Natural killer cell (primary cell): ENCODE measurements around the gene POGLUT2. TPM values are rescaled to one million over a fixed set of nuclear protein-coding genes. Genes with fewer than 3 reads are reported as not detected.

Experiments
- ATAC-seq, 3 donors: fragments of 150-1000 bp in 2 of 3; fragments of 200-7000 bp in 1 of 3; cut with Tn5 transposase; 1 replicate in 1 of 3; 2 replicates in 2 of 3; pipeline ENCODE4 v1.10.0; 2021; ENCODE audit warnings: mild to moderate bottlenecking in 2 of 3, moderate library complexity in 2 of 3
- DNase-seq, 2 donors: peaks; one replicate each; pipeline versions ENCODE4 v3.0.0 to v3.0.0-alpha.2; 2013 to 2021; ENCODE audit warnings: mixed read lengths in 1 of 2
- H3K27ac ChIP-seq: one replicate; pipeline ENCODE4 v1.5.1; 2013; ENCODE audit warnings: mild to moderate bottlenecking, low read length
- H3K27me3 ChIP-seq: one replicate; pipeline ENCODE4 v1.6.1; 2013; ENCODE audit warnings: low read length; ENCODE audit not compliant: control insufficient read depth, insufficient read depth
- H3K36me3 ChIP-seq: one replicate; pipeline ENCODE4 v1.6.1; 2013; ENCODE audit warnings: low read length; ENCODE audit not compliant: control insufficient read depth, insufficient read depth
- H3K4me1 ChIP-seq: one replicate; pipeline ENCODE4 v1.6.1; 2013; ENCODE audit warnings: low read length; ENCODE audit not compliant: control insufficient read depth, insufficient read depth
- H3K4me3 ChIP-seq: one replicate; pipeline ENCODE4 v1.5.1; 2013; ENCODE audit warnings: low read length
- H3K9me3 ChIP-seq: one replicate; pipeline ENCODE4 v1.6.1; 2013; ENCODE audit warnings: low read length; ENCODE audit not compliant: control insufficient read depth, insufficient read depth
- H3K27ac Mint-ChIP-seq, 2 donors: one replicate each; pipeline ENCODE4 v1.8.0; 2022; ENCODE audit warnings: mild to moderate bottlenecking in 2 of 2, mixed read lengths in 2 of 2, moderate library complexity in 1 of 2
- H3K27me3 Mint-ChIP-seq, 2 donors: one replicate each; pipeline ENCODE4 v1.8.0; 2022; ENCODE audit warnings: low read depth in 2 of 2, mixed read lengths in 2 of 2
- H3K36me3 Mint-ChIP-seq: one replicate; pipeline ENCODE4 v1.8.0; 2022; ENCODE audit warnings: mixed read lengths
- H3K4me1 Mint-ChIP-seq, 2 donors: one replicate each; pipeline ENCODE4 v1.8.0; 2022; ENCODE audit warnings: mixed read lengths in 2 of 2
- H3K4me3 Mint-ChIP-seq: one replicate; pipeline ENCODE4 v1.8.0; 2022; ENCODE audit warnings: mild to moderate bottlenecking, moderate library complexity, mixed read lengths
- H3K9me3 Mint-ChIP-seq, 2 donors: one replicate each; pipeline ENCODE4 v1.8.0; 2022; ENCODE audit warnings: mixed read lengths in 2 of 2
- CTCF ChIP-seq: fragments of 200-600 bp; IDR thresholded peaks from one replicate; pipeline ENCODE4 v1.8.0; 2022; ENCODE audit warnings: antibody characterized with exemption
- WGBS: methylation state at CpG from one replicate; pipeline ENCODE4 v1.1.7; 2013; ENCODE audit warnings: missing lambda C conversion rate; ENCODE audit not compliant: insufficient coverage; 5-methylcytosine and 5-hydroxymethylcytosine counted together
- intact Hi-C: fragments of 100-400 bp; cut with micrococcal nuclease; formaldehyde crosslinking; loops from one replicate; pipeline ENCODE4 v1.14.2; 2022
- total RNA-seq, 4 donors: library from RNA; stranded (reverse); fragments of 120-200 nt in 1 of 4; gene quantifications; one replicate each; pipeline versions ENCODE4 v1.2.3 to v1.2.4, GENCODE V29; 2013 to 2022

Gene POGLUT2
- total RNA-seq, 3 donors from 2014 or later (not counting 1 experiment from before 2014, with no cell fraction given), result 0.28 to 5.1 (median 0.53) TPM

DNA sequence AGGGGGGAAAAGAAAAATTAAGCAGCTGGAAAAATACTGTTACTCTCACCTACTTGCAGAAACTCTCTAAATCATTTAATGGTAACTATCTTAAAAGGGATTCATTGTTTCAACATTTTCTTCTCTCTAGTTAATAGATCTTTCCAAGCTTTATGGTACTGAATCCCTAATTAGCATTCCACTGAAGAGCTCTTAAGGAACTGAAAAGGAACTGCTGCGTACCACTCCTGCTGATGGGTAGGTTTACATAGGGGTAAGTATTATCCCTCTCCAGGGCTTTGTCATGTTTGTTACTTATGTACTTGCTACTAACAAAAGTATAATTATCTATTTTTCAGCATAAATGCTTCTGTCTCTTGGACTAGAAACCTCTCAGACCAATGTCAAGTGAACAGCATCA, 37.7 kb downstream of the POGLUT2 start:
- Mint-ChIP-seq H3K36me3 (no peaks in the 10 kb centered on the region), H3K27me3 (no peaks in the 10 kb centered on the region), H3K9me3 (no peaks in the 10 kb centered on the region), H3K4me3 (no peak overlapping the region), H3K4me1 (no peaks in the 10 kb centered on the region), H3K27ac (no peak overlapping the region)
- DNase-seq (no peak), ATAC-seq (no peak)
- no peaks in the 10 kb centered on the region for H3K27me3 ChIP-seq
- H3K27ac ChIP-seq, result no peak overlapping the region
- no CpG with 5 or more reads among the region's 1 CpG for WGBS
- H3K9me3 ChIP-seq, result no peaks in the 10 kb centered on the region
- intact Hi-C loops, result no loop called here
- H3K4me1 ChIP-seq, result no peaks in the 10 kb centered on the region
- H3K4me3 ChIP-seq, result no peak overlapping the region
- H3K36me3 ChIP-seq, result peaks cover 3% of the 10 kb centered on the region
- TF ChIP-seq CTCF, result no peak

DNA sequence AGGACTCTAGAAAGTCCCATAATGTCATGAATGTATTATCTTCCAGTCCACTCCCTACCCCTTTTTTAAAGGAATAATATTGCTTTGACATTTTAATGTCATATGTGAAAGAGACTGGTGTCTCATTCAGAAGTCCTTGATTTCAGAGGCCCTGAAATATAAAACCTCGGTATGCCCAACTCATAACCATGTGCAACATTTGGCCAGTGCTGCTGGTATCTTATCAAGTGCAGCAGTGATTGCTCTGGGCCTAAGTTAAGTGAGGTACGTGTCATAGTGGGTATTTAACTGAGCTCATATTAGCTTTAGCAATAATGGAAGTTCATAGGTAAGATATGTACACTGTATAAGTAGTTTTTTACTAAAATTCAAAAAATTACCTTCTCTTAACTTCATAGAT, 39.9 kb downstream of the POGLUT2 start:
- H3K4me3 Mint-ChIP-seq, result no peak overlapping the region
- ATAC-seq, result no peak
- H3K36me3 ChIP-seq, result no peaks in the 10 kb centered on the region

GRCh38 chr13:102757006-102757405, 41.8 kb downstream of the POGLUT2 start:
- no peaks in the 10 kb centered on the region for H3K27me3 ChIP-seq
- no peaks in the 10 kb centered on the region for H3K4me1 ChIP-seq
- no peak for DNase-seq
- H3K27ac Mint-ChIP-seq, result no peak overlapping the region
- intact Hi-C loops, result no loop called here
- no peaks in the 10 kb centered on the region for H3K4me1 Mint-ChIP-seq
- no peak overlapping the region for H3K27ac ChIP-seq
- TF ChIP-seq CTCF, result no peak
- H3K36me3 Mint-ChIP-seq, result no peaks in the 10 kb centered on the region
- no peaks in the 10 kb centered on the region for H3K27me3 Mint-ChIP-seq
- H3K4me3 Mint-ChIP-seq, result no peak overlapping the region
- no peak overlapping the region for H3K4me3 ChIP-seq
- H3K9me3 ChIP-seq, result no peaks in the 10 kb centered on the region
- no peaks in the 10 kb centered on the region for H3K36me3 ChIP-seq
- no peak for ATAC-seq
- no peaks in the 10 kb centered on the region for H3K9me3 Mint-ChIP-seq
- WGBS, result 100% methylated on average over 1 of the region's 1 CpG

More for the DNA sequence above, 39.9 kb downstream of the POGLUT2 start:
- Mint-ChIP-seq H3K4me1 (no peaks in the 10 kb centered on the region), H3K36me3 (no peaks in the 10 kb centered on the region), H3K27ac (no peak overlapping the region), H3K9me3 (no peaks in the 10 kb centered on the region), H3K27me3 (no peaks in the 10 kb centered on the region)
- intact Hi-C loops, result no loop called here
- WGBS, result 98% methylated on average over 2 of the region's 2 CpGs
- Histone ChIP-seq H3K4me1 (no peaks in the 10 kb centered on the region), H3K27ac (no peak overlapping the region), H3K9me3 (no peaks in the 10 kb centered on the region), H3K4me3 (no peak overlapping the region), H3K27me3 (no peaks in the 10 kb centered on the region)
- no peak for TF ChIP-seq CTCF
- no peak for DNase-seq

DNA sequence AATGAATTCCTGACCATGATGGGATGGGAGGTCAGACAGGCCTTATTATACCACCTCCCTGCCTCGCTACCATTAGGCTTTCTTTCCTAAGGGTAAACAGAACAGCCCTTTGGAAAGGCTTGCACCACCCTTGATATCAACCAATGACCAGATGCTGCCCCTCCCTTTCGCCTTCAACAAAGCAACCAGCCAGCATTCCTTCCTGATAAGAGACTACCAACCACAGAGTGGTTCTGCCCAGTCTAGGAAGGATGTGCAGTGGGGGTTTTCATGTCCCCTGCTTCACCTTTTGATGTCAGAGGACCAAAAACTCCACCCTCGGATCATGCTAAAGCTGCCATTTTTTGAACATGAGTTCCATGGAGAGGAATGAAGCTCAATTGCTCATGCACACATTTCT, 46.9 kb downstream of the POGLUT2 start:
- Mint-ChIP-seq H3K4me1 (no peaks in the 10 kb centered on the region), H3K9me3 (no peaks in the 10 kb centered on the region), H3K27ac (no peak overlapping the region), H3K4me3 (no peak overlapping the region), H3K27me3 (peaks cover 9 to 26% of the 10 kb centered on the region in 2 donors), H3K36me3 (peaks cover 16% of the 10 kb centered on the region)
- no peaks in the 10 kb centered on the region for H3K36me3 ChIP-seq
- H3K9me3 ChIP-seq, result no peaks in the 10 kb centered on the region
- H3K27ac ChIP-seq, result no peak overlapping the region
- no peaks in the 10 kb centered on the region for H3K4me1 ChIP-seq
- H3K27me3 ChIP-seq, result no peaks in the 10 kb centered on the region
- intact Hi-C loops, result no loop called here
- WGBS, result 89% methylated on average over 2 of the region's 3 CpGs
- TF ChIP-seq CTCF, result no peak
- ATAC-seq (no peak), DNase-seq (no peak)
- H3K4me3 ChIP-seq, result no peak overlapping the region
